Ishikawa (cell line): ENCODE data around the gene USP6NL.

Experiments used
- CEBPB ChIP-seq: IDR thresholded peaks from 2 replicates; pipeline ENCODE4 v1.6.1; 2012
- CREB1 ChIP-seq: IDR thresholded peaks from 2 replicates; pipeline ENCODE4 v1.6.1; 2012; ENCODE audit warnings: low read depth
- EGR1 ChIP-seq: IDR thresholded peaks from 2 replicates; pipeline ENCODE4 v1.6.1; 2012
- EP300 ChIP-seq: IDR thresholded peaks from 2 replicates; pipeline ENCODE4 v1.6.1; 2012; ENCODE audit warnings: borderline replicate concordance
- FOXM1 ChIP-seq: IDR thresholded peaks from 2 replicates; pipeline ENCODE4 v1.6.1; 2012; ENCODE audit warnings: low read depth, borderline replicate concordance
- MAX ChIP-seq: IDR thresholded peaks from 2 replicates; pipeline ENCODE4 v1.6.1; 2012
- NFIC ChIP-seq: IDR thresholded peaks from 2 replicates; pipeline ENCODE4 v1.6.1; 2012
- RAD21 ChIP-seq: IDR thresholded peaks from 2 replicates; pipeline ENCODE4 v1.6.1; 2012; ENCODE audit warnings: low read depth
- TAF1 ChIP-seq: IDR thresholded peaks from 2 replicates; pipeline ENCODE4 v1.6.1; 2012; ENCODE audit warnings: low read depth, mild to moderate bottlenecking
- TCF12 ChIP-seq: IDR thresholded peaks from 2 replicates; pipeline ENCODE4 v1.6.1; 2012; ENCODE audit warnings: low read depth
- TEAD4 ChIP-seq: IDR thresholded peaks from 2 replicates; pipeline ENCODE4 v1.6.1; 2012
- USF1 ChIP-seq: IDR thresholded peaks from 2 replicates; pipeline ENCODE4 v1.6.1; 2012
- YY1 ChIP-seq: IDR thresholded peaks from 2 replicates; pipeline ENCODE4 v1.6.1; 2012; ENCODE audit warnings: low read depth
- ZBTB7A ChIP-seq: IDR thresholded peaks from 2 replicates; pipeline ENCODE4 v1.6.1; 2012; ENCODE audit warnings: low read depth
- TF ChIP-seq, protein P1 (sequence below): IDR thresholded peaks from 2 replicates; pipeline ENCODE4 v1.6.1; 2012; ENCODE audit warnings: low read depth, mild to moderate bottlenecking

USP6NL gene

GRCh38 chr10:11594589-11595394 lies 16.7 kb downstream of the USP6NL start:
- TF ChIP-seq CREB1 (no peak), EGR1 (no peak), EP300 (no peak), MAX (no peak), TCF12 (no peak), RAD21 (no peak), FOXM1 (no peak), USF1 (no peak), CEBPB (no peak)

GRCh38 chr10:11593612-11594011 lies 17.8 kb downstream of the USP6NL start:
- no peak for TF ChIP-seq EP300
- no peak for TF ChIP-seq FOXM1
- TF ChIP-seq, protein P1, sequence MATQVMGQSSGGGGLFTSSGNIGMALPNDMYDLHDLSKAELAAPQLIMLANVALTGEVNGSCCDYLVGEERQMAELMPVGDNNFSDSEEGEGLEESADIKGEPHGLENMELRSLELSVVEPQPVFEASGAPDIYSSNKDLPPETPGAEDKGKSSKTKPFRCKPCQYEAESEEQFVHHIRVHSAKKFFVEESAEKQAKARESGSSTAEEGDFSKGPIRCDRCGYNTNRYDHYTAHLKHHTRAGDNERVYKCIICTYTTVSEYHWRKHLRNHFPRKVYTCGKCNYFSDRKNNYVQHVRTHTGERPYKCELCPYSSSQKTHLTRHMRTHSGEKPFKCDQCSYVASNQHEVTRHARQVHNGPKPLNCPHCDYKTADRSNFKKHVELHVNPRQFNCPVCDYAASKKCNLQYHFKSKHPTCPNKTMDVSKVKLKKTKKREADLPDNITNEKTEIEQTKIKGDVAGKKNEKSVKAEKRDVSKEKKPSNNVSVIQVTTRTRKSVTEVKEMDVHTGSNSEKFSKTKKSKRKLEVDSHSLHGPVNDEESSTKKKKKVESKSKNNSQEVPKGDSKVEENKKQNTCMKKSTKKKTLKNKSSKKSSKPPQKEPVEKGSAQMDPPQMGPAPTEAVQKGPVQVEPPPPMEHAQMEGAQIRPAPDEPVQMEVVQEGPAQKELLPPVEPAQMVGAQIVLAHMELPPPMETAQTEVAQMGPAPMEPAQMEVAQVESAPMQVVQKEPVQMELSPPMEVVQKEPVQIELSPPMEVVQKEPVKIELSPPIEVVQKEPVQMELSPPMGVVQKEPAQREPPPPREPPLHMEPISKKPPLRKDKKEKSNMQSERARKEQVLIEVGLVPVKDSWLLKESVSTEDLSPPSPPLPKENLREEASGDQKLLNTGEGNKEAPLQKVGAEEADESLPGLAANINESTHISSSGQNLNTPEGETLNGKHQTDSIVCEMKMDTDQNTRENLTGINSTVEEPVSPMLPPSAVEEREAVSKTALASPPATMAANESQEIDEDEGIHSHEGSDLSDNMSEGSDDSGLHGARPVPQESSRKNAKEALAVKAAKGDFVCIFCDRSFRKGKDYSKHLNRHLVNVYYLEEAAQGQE = no peak
- TF ChIP-seq YY1 = no peak
- TF ChIP-seq CREB1 = no peak
- TF ChIP-seq ZBTB7A = no peak
- TF ChIP-seq NFIC = no peak
- no peak for TF ChIP-seq TAF1
- TF ChIP-seq RAD21 = no peak
- TF ChIP-seq TCF12 = no peak
- TF ChIP-seq TEAD4 = no peak
- TF ChIP-seq MAX = no peak
- TF ChIP-seq USF1 = no peak
- no peak for TF ChIP-seq EGR1

DNA sequence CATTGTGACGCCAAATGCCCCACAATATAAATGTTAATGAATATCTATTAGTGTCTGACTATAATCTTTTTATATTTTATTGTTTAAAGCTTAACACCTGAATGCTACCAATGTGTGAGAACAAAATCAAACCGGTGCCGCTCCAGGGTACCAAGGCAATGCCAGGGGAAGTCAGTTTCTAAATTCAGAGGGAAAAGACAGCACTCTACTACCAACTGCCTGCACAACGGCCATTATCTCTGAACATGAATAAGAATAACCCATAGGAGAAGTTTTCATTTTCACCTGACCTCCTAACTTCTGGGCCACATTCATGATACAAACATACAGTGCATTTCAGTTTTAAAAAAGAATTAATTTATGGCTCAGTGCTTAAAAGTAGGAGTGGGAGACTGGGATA lies 21.7 kb downstream of the USP6NL start:
- TF ChIP-seq ZBTB7A = no peak
- no peak for TF ChIP-seq YY1
- TF ChIP-seq MAX = no peak
- no peak for TF ChIP-seq FOXM1
- TF ChIP-seq EGR1 = no peak
- no peak for TF ChIP-seq USF1
- TF ChIP-seq TCF12 = no peak
- TF ChIP-seq CEBPB = no peak
- TF ChIP-seq, protein P1 = no peak
- no peak for TF ChIP-seq TAF1
- no peak for TF ChIP-seq CREB1
- TF ChIP-seq EP300 = no peak
- TF ChIP-seq NFIC = no peak
- TF ChIP-seq RAD21 = no peak
- TF ChIP-seq TEAD4 = no peak

DNA sequence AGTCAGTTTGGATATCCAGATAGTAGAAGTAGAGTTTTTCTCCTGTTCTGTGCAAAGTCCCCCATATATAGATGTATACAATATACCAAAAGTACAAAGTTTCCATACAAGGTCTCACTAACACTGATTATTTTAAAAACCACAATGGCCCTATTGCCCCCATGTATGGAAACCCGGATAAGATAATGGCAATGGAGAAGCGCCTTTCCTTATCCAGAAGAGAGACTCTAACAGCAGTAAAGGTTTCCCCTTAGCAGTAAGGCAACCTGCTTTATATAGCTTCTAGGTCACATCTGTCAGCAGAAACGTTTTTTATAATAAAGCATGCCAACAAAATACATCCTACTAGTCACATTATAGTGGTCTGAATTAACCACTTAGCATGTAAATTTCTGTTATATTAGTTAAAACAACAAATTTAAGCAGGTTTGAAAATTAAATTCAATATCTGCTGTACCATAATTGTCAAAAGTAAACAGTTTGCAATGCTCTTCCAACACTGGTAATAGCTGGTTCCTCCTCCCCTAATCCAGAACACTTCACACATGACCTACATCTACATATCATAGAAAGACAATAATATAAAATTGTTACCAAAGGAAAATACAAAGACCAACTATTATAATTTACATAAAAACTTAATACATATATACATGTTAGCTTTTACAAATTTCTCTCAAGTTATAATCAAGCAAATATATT lies 22.4 kb downstream of the USP6NL start:
- TF ChIP-seq FOXM1 (no peak), NFIC (no peak), TCF12 (no peak)

DNA sequence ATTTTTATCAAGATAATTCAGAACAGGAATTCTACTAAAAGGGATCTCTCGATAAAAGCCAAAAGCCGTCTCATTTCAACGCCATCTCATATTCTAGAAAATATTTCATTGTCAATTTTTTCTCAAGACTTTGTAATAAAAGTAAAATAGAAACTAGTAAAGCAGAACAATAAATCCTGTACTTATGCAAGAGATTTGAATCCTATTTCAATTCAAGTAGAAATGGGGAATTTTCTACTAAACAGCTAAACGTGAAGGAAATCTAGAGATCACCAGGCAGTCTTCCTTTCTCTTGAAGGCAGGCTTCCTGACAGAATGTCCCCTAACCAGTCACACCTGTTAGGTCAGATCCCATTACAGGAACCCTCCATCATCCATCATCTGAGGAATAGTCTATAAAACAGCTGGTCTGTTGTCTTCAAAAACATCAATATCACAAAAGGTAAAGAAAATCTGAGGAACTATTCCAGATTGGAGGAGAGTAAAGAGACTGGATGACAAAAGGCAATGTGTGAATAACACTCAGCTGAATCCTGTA lies 23.7 kb downstream of the USP6NL start:
- TF ChIP-seq CEBPB = no peak
- 0 out of 2 replicates have a peak, but pooled peaks have one; percentile 46 for TF ChIP-seq TEAD4
- TF ChIP-seq TCF12 = no peak
